Measurements from ENCODE around the gene LIN7B.

LIN7B gene

GRCh38 chr19:49161987-49162386 lies 47.8 kb downstream of the LIN7B start:
- DNase-seq (ENCODE audit: low read depth): no peak
- no peak for TF ChIP-seq CTCF (IDR thresholded peaks at IDR 0.05; ENCODE audit: low read length, missing control alignments)
- no peak overlapping the region for H3K4me3 ChIP-seq (replicated peaks; ENCODE audit: low read depth, low read length)

GRCh38 chr19:49165111-49165750 lies 51.1 kb downstream of the LIN7B start:
- TF ChIP-seq CTCF (IDR thresholded peaks at IDR 0.05; ENCODE audit: low read length, missing control alignments): no peak
- DNase-seq (ENCODE audit: low read depth): no peak
- H3K4me3 ChIP-seq (replicated peaks; ENCODE audit: low read depth, low read length): no peak overlapping the region

- H3K4me3 ChIP-seq (replicated peaks; ENCODE audit: low read depth, low read length): no peak overlapping the region
- DNase-seq (ENCODE audit: low read depth): no peak
- TF ChIP-seq CTCF (IDR thresholded peaks at IDR 0.05; ENCODE audit: low read length, missing control alignments): no peak
Measured at GRCh38 chr19:49165865-49166301, 51.7 kb downstream of the LIN7B start.

GRCh38 chr19:49167857-49168409 lies 53.8 kb downstream of the LIN7B start:
- no peak for DNase-seq (ENCODE audit: low read depth)
- no peak for TF ChIP-seq CTCF (IDR thresholded peaks at IDR 0.05; ENCODE audit: low read length, missing control alignments)
- H3K4me3 ChIP-seq (replicated peaks; ENCODE audit: low read depth, low read length): no peak overlapping the region
